Suprapubic skin (tissue), 4 donors: ENCODE measurements around the gene SORCS2.

Source experiments
- EP300 ChIP-seq: sonication (generic); formaldehyde crosslinking; IDR thresholded peaks from one replicate; pipeline ENCODE4 v1.6.1; 2017; ENCODE audit warnings: antibody characterized with exemption
- POLR2A ChIP-seq, 2 donors: fragments of 450-650 bp; IDR thresholded peaks; one replicate each; pipeline ENCODE4 v1.6.1; 2017; ENCODE audit warnings: antibody characterized with exemption in 2 of 2, mild to moderate bottlenecking in 2 of 2, moderate library complexity in 2 of 2
- POLR2AphosphoS5 ChIP-seq, 3 donors: sonication (generic); formaldehyde crosslinking; IDR thresholded peaks; one replicate each; pipeline ENCODE4 v1.6.1; 2017; ENCODE audit warnings: antibody characterized with exemption in 3 of 3

GRCh38 chr4:7457201-7458065 lies 265.1 kb downstream of the SORCS2 start:
- TF ChIP-seq EP300 (no peak), POLR2AphosphoS5 (IDR thresholded peaks at IDR 0.05) (no peak), POLR2A (IDR thresholded peaks at IDR 0.05) (no peak)
